SH-SY5Y (cell line): ENCODE results near the gene FOXN3.

Experiments
- GATA2 ChIP-seq: IDR thresholded peaks from 2 replicates; pipeline ENCODE4 v1.6.1; 2011; ENCODE audit warnings: mild to moderate bottlenecking, low read depth, low read length
- GATA3 ChIP-seq: IDR thresholded peaks from 2 replicates; pipeline ENCODE4 v1.6.1; 2011; ENCODE audit warnings: low read depth, mild to moderate bottlenecking, low read length, moderate library complexity

GRCh38 chr14:89327771-89328212 lies 89.2 kb downstream of the FOXN3 start:
- TF ChIP-seq GATA2 = no peak
- no peak for TF ChIP-seq GATA3
